Fibroblast of mammary gland (primary cell): ENCODE results near the gene RAPGEF4.

ENCODE experiments used
- DNase-seq: peaks from one replicate; pipeline ENCODE4 v3.0.0-alpha.2; 2010; ENCODE audit warnings: low read depth
- H3K4me3 ChIP-seq: 2 replicates; pipeline ENCODE4 v1.5.1; 2011; ENCODE audit warnings: low read depth, mild to moderate bottlenecking, low read length, moderate library complexity; ENCODE audit not compliant: control insufficient read depth
- CTCF ChIP-seq: conservative IDR thresholded peaks from 2 replicates; pipeline ENCODE4 v1.5.1; 2011; ENCODE audit warnings: low read depth, low read length, inconsistent platforms; ENCODE audit not compliant: control insufficient read depth, insufficient read depth

RAPGEF4 gene

GRCh38 chr2:173019755-173020154 lies 284.1 kb downstream of the RAPGEF4 start:
- H3K4me3 ChIP-seq = no peak overlapping the region
- no peak for DNase-seq
- TF ChIP-seq CTCF = no peak

- H3K4me3 ChIP-seq = no peak overlapping the region
- peak; percentile 43 for TF ChIP-seq CTCF
- peak; percentile 55 for DNase-seq
Measured at GRCh38 chr2:173021939-173022371, 286.3 kb downstream of the RAPGEF4 start.

- H3K4me3 ChIP-seq = no peak overlapping the region
- no peak for TF ChIP-seq CTCF
- no peak for DNase-seq
Measured at GRCh38 chr2:173023718-173024117, 288.1 kb downstream of the RAPGEF4 start.

- no peak for DNase-seq
- TF ChIP-seq CTCF = no peak
Measured at GRCh38 chr2:173026479-173026878, 290.8 kb downstream of the RAPGEF4 start.

GRCh38 chr2:173027181-173028128 lies 291.8 kb downstream of the RAPGEF4 start:
- no peak overlapping the region for H3K4me3 ChIP-seq
- peak; percentile 97 for TF ChIP-seq CTCF
- DNase-seq = peak; percentile 93

More at GRCh38 chr2:173026479-173026878, 290.8 kb downstream of the RAPGEF4 start:
- no peak overlapping the region for H3K4me3 ChIP-seq

- DNase-seq = no peak
- TF ChIP-seq CTCF = no peak
- H3K4me3 ChIP-seq = no peak overlapping the region
Measured at GRCh38 chr2:173028141-173028540, 292.5 kb downstream of the RAPGEF4 start.
